Measurements from ENCODE around the gene STAT6. TPM values are rescaled to one million over a fixed set of nuclear protein-coding genes. Genes with fewer than 3 reads are reported as not detected.

STAT6 gene
- total RNA-seq (2014; rRNA removed; shearing (Covaris generic)): 29.9 and 34.0 TPM in 2 replicates

- DNase-seq (ENCODE audit: low read depth in 1 of 2, low spot score in 2 of 2): peak; percentile 80
- Histone ChIP-seq H3K27ac (peak within 1 kb of the TSS; percentile 77), H3K4me1 (replicated peaks) (peaks cover 32% of the 10 kb centered on the region), H3K27me3 (replicated peaks) (no peaks in the 10 kb centered on the region), H3K4me3 (peak within 1 kb of the TSS; percentile 46), H3K9me3 (replicated peaks) (no peaks in the 10 kb centered on the region), H3K36me3 (peaks cover 18% of the 10 kb centered on the region)
Measured at GRCh38 chr12:57111031-57111734, at the start of gene STAT6. Gene STAT6 (minus strand): TSS chr12:57111362. CDS start chr12:57108278, 3,084 bp downstream.

GRCh38 chr12:57160741-57161140 lies 49.6 kb upstream of the STAT6 start:
- H3K4me1 ChIP-seq (replicated peaks): peaks cover 14% of the 10 kb centered on the region
- H3K9me3 ChIP-seq (replicated peaks): no peaks in the 10 kb centered on the region
- H3K27me3 ChIP-seq (replicated peaks): no peaks in the 10 kb centered on the region
- H3K4me3 ChIP-seq: no peak overlapping the region
- no peak overlapping the region for H3K27ac ChIP-seq
- DNase-seq (ENCODE audit: low read depth in 1 of 2, low spot score in 2 of 2): no peak
- H3K36me3 ChIP-seq: peaks cover 97% of the 10 kb centered on the region

- no peak overlapping the region for H3K27ac ChIP-seq
- no peaks in the 10 kb centered on the region for H3K27me3 ChIP-seq (replicated peaks)
- H3K9me3 ChIP-seq (replicated peaks): no peaks in the 10 kb centered on the region
- no peak for DNase-seq (ENCODE audit: low read depth in 1 of 2, low spot score in 2 of 2)
- no peak overlapping the region for H3K4me3 ChIP-seq
- peaks cover 97% of the 10 kb centered on the region for H3K36me3 ChIP-seq
- peaks cover 7% of the 10 kb centered on the region for H3K4me1 ChIP-seq (replicated peaks)
Measured at GRCh38 chr12:57160040-57160439, 48.9 kb upstream of the STAT6 start.

- H3K4me1 ChIP-seq (replicated peaks): peaks cover under 1% of the 10 kb centered on the region; the same call in 1 of the 2 replicates
- DNase-seq (ENCODE audit: low read depth in 1 of 2, low spot score in 2 of 2): no peak
- H3K27ac ChIP-seq: no peak overlapping the region
Measured at GRCh38 chr12:57159311-57159710, 48.1 kb upstream of the STAT6 start.

GRCh38 chr12:57158665-57159064 lies 47.5 kb upstream of the STAT6 start:
- no peak for DNase-seq (ENCODE audit: low read depth in 1 of 2, low spot score in 2 of 2)
- no peaks in the 10 kb centered on the region for H3K27me3 ChIP-seq (replicated peaks)
- H3K27ac ChIP-seq: no peak overlapping the region
- H3K9me3 ChIP-seq (replicated peaks): no peaks in the 10 kb centered on the region
- H3K4me1 ChIP-seq (replicated peaks): no peaks in the 10 kb centered on the region
- no peak overlapping the region for H3K4me3 ChIP-seq
- peaks cover 94% of the 10 kb centered on the region for H3K36me3 ChIP-seq

More at GRCh38 chr12:57159311-57159710, 48.1 kb upstream of the STAT6 start:
- Histone ChIP-seq H3K4me3 (no peak overlapping the region), H3K27me3 (replicated peaks) (no peaks in the 10 kb centered on the region), H3K9me3 (replicated peaks) (no peaks in the 10 kb centered on the region), H3K36me3 (peaks cover 97% of the 10 kb centered on the region)

GRCh38 chr12:57158186-57158585 lies 47.0 kb upstream of the STAT6 start:
- DNase-seq (ENCODE audit: low read depth in 1 of 2, low spot score in 2 of 2): no peak
- Histone ChIP-seq H3K4me1 (replicated peaks) (no peaks in the 10 kb centered on the region; the same call in 1 of the 2 replicates), H3K27ac (no peak overlapping the region), H3K27me3 (replicated peaks) (no peaks in the 10 kb centered on the region), H3K9me3 (replicated peaks) (no peaks in the 10 kb centered on the region), H3K4me3 (no peak overlapping the region), H3K36me3 (peaks cover 96% of the 10 kb centered on the region)

GRCh38 chr12:57157588-57158173 lies 46.5 kb upstream of the STAT6 start:
- H3K9me3 ChIP-seq (replicated peaks): no peaks in the 10 kb centered on the region
- no peaks in the 10 kb centered on the region for H3K27me3 ChIP-seq (replicated peaks)
- H3K4me1 ChIP-seq (replicated peaks): peaks cover 4% of the 10 kb centered on the region
- DNase-seq (ENCODE audit: low read depth in 1 of 2, low spot score in 2 of 2): no peak
- H3K36me3 ChIP-seq: peaks cover 96% of the 10 kb centered on the region
- H3K4me3 ChIP-seq: no peak overlapping the region
- no peak overlapping the region for H3K27ac ChIP-seq

GRCh38 chr12:57156701-57157403 lies 45.7 kb upstream of the STAT6 start:
- Histone ChIP-seq H3K9me3 (replicated peaks) (no peaks in the 10 kb centered on the region), H3K27me3 (replicated peaks) (no peaks in the 10 kb centered on the region), H3K27ac (no peak overlapping the region), H3K4me3 (no peak overlapping the region), H3K36me3 (peaks cover 95% of the 10 kb centered on the region), H3K4me1 (replicated peaks) (peaks cover 12% of the 10 kb centered on the region)
- DNase-seq (ENCODE audit: low read depth in 1 of 2, low spot score in 2 of 2): no peak

- H3K4me3 ChIP-seq: no peak overlapping the region
- DNase-seq (ENCODE audit: low read depth in 1 of 2, low spot score in 2 of 2): no peak
- H3K9me3 ChIP-seq (replicated peaks): no peaks in the 10 kb centered on the region
- H3K36me3 ChIP-seq: peaks cover 93% of the 10 kb centered on the region
- no peaks in the 10 kb centered on the region for H3K27me3 ChIP-seq (replicated peaks)
- H3K27ac ChIP-seq: no peak overlapping the region
- H3K4me1 ChIP-seq (replicated peaks): peaks cover 22% of the 10 kb centered on the region
Measured at GRCh38 chr12:57154804-57155434, 43.8 kb upstream of the STAT6 start.

GRCh38 chr12:57154076-57154475 lies 42.9 kb upstream of the STAT6 start:
- Histone ChIP-seq H3K36me3 (peaks cover 93% of the 10 kb centered on the region), H3K4me3 (no peak overlapping the region), H3K27me3 (replicated peaks) (no peaks in the 10 kb centered on the region), H3K9me3 (replicated peaks) (no peaks in the 10 kb centered on the region), H3K27ac (no peak overlapping the region), H3K4me1 (replicated peaks) (peaks cover 23% of the 10 kb centered on the region)
- no peak for DNase-seq (ENCODE audit: low read depth in 1 of 2, low spot score in 2 of 2)

- DNase-seq (ENCODE audit: low read depth in 1 of 2, low spot score in 2 of 2): no peak
- no peak overlapping the region for H3K4me3 ChIP-seq
- peaks cover 93% of the 10 kb centered on the region for H3K36me3 ChIP-seq
- no peaks in the 10 kb centered on the region for H3K27me3 ChIP-seq (replicated peaks)
- H3K4me1 ChIP-seq (replicated peaks): peaks cover 29% of the 10 kb centered on the region
- H3K9me3 ChIP-seq (replicated peaks): no peaks in the 10 kb centered on the region
- H3K27ac ChIP-seq: no peak overlapping the region
Measured at GRCh38 chr12:57153415-57153997, 42.3 kb upstream of the STAT6 start.

- Histone ChIP-seq H3K27ac (no peak overlapping the region), H3K9me3 (replicated peaks) (no peaks in the 10 kb centered on the region), H3K27me3 (replicated peaks) (no peaks in the 10 kb centered on the region), H3K4me1 (replicated peaks) (peaks cover 36% of the 10 kb centered on the region), H3K4me3 (no peak overlapping the region), H3K36me3 (peaks cover 91% of the 10 kb centered on the region)
- DNase-seq (ENCODE audit: low read depth in 1 of 2, low spot score in 2 of 2): no peak
Measured at GRCh38 chr12:57152639-57153038, 41.5 kb upstream of the STAT6 start.

GRCh38 chr12:57151741-57152630 lies 40.8 kb upstream of the STAT6 start:
- Histone ChIP-seq H3K4me3 (no peak overlapping the region), H3K4me1 (replicated peaks) (peaks cover 42% of the 10 kb centered on the region), H3K27ac (no peak overlapping the region), H3K36me3 (peaks cover 91% of the 10 kb centered on the region), H3K9me3 (replicated peaks) (no peaks in the 10 kb centered on the region), H3K27me3 (replicated peaks) (no peaks in the 10 kb centered on the region)
- DNase-seq (ENCODE audit: low read depth in 1 of 2, low spot score in 2 of 2): no peak
